ENCODE results near the gene WFDC2. TPM values are rescaled to one million over a fixed set of nuclear protein-coding genes. Genes with fewer than 3 reads are reported as not detected.

WFDC2 gene
- total and polyA plus RNA-seq, 2 of the 4 experiments (the other 2 are of a cell fraction): not detected

DNA sequence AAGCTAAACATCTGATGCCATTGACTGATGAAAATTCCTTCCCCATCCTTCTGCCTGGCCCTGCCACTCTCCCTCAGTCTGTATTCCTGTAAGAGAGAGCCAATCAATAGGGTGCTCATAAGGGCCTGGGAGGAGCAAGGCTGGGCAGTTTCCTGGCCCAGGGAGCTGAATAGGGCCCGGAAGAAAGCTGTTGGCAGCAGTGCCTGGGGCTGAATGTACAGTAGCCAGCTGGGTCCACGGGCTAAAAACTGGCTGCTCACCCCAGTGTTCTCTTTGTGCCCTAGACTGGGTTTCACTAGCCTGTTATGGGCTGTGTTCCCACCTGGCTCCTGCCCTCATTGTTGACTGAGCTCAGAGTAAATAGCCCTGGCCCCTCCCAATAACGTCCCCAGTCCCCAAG, 1.7 kb upstream of the WFDC2 start:
- no peak overlapping the region for H3K4ac ChIP-seq (ENCODE audit: low read depth, low read length)
- H2BK120ac ChIP-seq (ENCODE audit: low read depth, low read length): no peak overlapping the region
- H3K9ac ChIP-seq (ENCODE audit: low read depth, low read length): no peak overlapping the region
- no peak overlapping the region for H2AK5ac ChIP-seq (ENCODE audit: low read depth, low read length)
- ATAC-seq (ENCODE audit: low read depth) (no peak), DNase-seq (no peak)
- H3K4me1 ChIP-seq (ENCODE audit: control insufficient read depth, insufficient read depth, low read length): no peaks in the 10 kb centered on the region; the same call in 1 of the 2 replicates
- no peak overlapping the region for H2AFZ ChIP-seq (replicated peaks; ENCODE audit: low read length, poor library complexity)
- H3K23ac ChIP-seq (ENCODE audit: low read depth, low read length): no peak overlapping the region
- intact Hi-C loops (cut with micrococcal nuclease): no loop called here
- no peak overlapping the region for H2BK20ac ChIP-seq (ENCODE audit: low read depth, low read length)
- no peak overlapping the region for H3K4me2 ChIP-seq (ENCODE audit: low read depth, low read length)
- no peak overlapping the region for H3K4me3 ChIP-seq (ENCODE audit: insufficient read depth, low read depth, low read length)
- H3K56ac ChIP-seq (ENCODE audit: extremely low read depth, insufficient read depth, low read length): no peak overlapping the region
- no peak overlapping the region for H4K8ac ChIP-seq (ENCODE audit: low read depth in 2 of 2, low read length in 2 of 2)
- no peak overlapping the region for H2BK5ac ChIP-seq (ENCODE audit: low read depth, low read length, poor library complexity, severe bottlenecking)
- H3K14ac ChIP-seq (replicated peaks; ENCODE audit: low read depth, low read length): no peak overlapping the region
- H3K79me1 ChIP-seq (ENCODE audit: low read depth in 1 of 2, low read length in 2 of 2): no peaks in the 10 kb centered on the region
- no peaks in the 10 kb centered on the region for H3K36me3 ChIP-seq (ENCODE audit: control insufficient read depth, insufficient read depth, low read length)
- dilution Hi-C loops (cut with HindIII; ENCODE audit: low sequenced_read_pairs, unreplicated experiment): no loop called here
- H3K27ac ChIP-seq (ENCODE audit: insufficient read depth, low read length): no peak overlapping the region
- CTCF ChIA-PET: interaction anchor here (0.6 to 1.2 kb wide), 3 partner anchors 9 to 424 kb away, joined by 3 to 4 read pairs (median 3); no protein-coding TSS in a partner anchor
- WGBS, 2 experiments (ENCODE audit: extremely low coverage in 2 of 2, insufficient read length in 1 of 2): 40% methylated on average over 2 of the region's 3 CpGs; no CpG with 5 or more reads in 1 of the 2 experiments
- no peak overlapping the region for H4K5ac ChIP-seq (ENCODE audit: low read depth, low read length)
- TF ChIP-seq, protein P1, sequence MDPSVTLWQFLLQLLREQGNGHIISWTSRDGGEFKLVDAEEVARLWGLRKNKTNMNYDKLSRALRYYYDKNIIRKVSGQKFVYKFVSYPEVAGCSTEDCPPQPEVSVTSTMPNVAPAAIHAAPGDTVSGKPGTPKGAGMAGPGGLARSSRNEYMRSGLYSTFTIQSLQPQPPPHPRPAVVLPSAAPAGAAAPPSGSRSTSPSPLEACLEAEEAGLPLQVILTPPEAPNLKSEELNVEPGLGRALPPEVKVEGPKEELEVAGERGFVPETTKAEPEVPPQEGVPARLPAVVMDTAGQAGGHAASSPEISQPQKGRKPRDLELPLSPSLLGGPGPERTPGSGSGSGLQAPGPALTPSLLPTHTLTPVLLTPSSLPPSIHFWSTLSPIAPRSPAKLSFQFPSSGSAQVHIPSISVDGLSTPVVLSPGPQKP (IDR thresholded peaks at IDR 0.05; ENCODE audit: borderline replicate concordance, low read depth, low read length): no peak
- TF ChIP-seq MAZ (IDR thresholded peaks at IDR 0.05; ENCODE audit: borderline replicate concordance, low read depth, low read length) (no peak), CEBPB (IDR thresholded peaks at IDR 0.05; ENCODE audit: low read depth, low read length) (no peak), NFE2L2 (IDR thresholded peaks at IDR 0.05; ENCODE audit: low read depth, low read length) (no peak), MAFK (IDR thresholded peaks at IDR 0.05; ENCODE audit: low read depth, low read length) (no peak), POLR2A (IDR thresholded peaks at IDR 0.05; ENCODE audit: low read depth, low read length) (no peak), RCOR1 (IDR thresholded peaks at IDR 0.05; ENCODE audit: insufficient replicate concordance, low read length) (no peak), MXI1 (IDR thresholded peaks at IDR 0.05; ENCODE audit: borderline replicate concordance, low read depth, low read length) (no peak), SMC3 (IDR thresholded peaks at IDR 0.05; ENCODE audit: low read depth, low read length) (no peak), CHD1 (IDR thresholded peaks at IDR 0.05; ENCODE audit: low read depth, low read length) (no peak), RFX5 (IDR thresholded peaks at IDR 0.05; ENCODE audit: low read depth, low read length) (no peak), BHLHE40 (IDR thresholded peaks at IDR 0.05; ENCODE audit: low read depth, low read length) (no peak), RAD21 (IDR thresholded peaks at IDR 0.05; ENCODE audit: low read length) (no peak), FOS (IDR thresholded peaks at IDR 0.05; ENCODE audit: low read depth, low read length) (no peak)
- TF ChIP-seq, protein P2, sequence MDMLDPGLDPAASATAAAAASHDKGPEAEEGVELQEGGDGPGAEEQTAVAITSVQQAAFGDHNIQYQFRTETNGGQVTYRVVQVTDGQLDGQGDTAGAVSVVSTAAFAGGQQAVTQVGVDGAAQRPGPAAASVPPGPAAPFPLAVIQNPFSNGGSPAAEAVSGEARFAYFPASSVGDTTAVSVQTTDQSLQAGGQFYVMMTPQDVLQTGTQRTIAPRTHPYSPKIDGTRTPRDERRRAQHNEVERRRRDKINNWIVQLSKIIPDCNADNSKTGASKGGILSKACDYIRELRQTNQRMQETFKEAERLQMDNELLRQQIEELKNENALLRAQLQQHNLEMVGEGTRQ (IDR thresholded peaks at IDR 0.05; ENCODE audit: low read depth, low read length): no peak
- TF ChIP-seq, protein P3, sequence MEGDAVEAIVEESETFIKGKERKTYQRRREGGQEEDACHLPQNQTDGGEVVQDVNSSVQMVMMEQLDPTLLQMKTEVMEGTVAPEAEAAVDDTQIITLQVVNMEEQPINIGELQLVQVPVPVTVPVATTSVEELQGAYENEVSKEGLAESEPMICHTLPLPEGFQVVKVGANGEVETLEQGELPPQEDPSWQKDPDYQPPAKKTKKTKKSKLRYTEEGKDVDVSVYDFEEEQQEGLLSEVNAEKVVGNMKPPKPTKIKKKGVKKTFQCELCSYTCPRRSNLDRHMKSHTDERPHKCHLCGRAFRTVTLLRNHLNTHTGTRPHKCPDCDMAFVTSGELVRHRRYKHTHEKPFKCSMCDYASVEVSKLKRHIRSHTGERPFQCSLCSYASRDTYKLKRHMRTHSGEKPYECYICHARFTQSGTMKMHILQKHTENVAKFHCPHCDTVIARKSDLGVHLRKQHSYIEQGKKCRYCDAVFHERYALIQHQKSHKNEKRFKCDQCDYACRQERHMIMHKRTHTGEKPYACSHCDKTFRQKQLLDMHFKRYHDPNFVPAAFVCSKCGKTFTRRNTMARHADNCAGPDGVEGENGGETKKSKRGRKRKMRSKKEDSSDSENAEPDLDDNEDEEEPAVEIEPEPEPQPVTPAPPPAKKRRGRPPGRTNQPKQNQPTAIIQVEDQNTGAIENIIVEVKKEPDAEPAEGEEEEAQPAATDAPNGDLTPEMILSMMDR (conservative IDR thresholded peaks at IDR 0.05; ENCODE audit: low read depth, low read length): no peak
- no TSS peak for BruUV-seq (replicated peaks)
- in situ Hi-C loops (cut with MboI; ENCODE audit: low sequenced_read_pairs): no loop called here
- no peak overlapping the region for H4K91ac ChIP-seq (ENCODE audit: insufficient read depth, low read depth, low read length)
- POLR2A ChIA-PET (ENCODE audit: unreplicated experiment): no interaction called here
- H2AK9ac ChIP-seq (replicated peaks; ENCODE audit: low read depth, low read length, poor library complexity): no peak overlapping the region
- peaks cover 51% of the 10 kb centered on the region for H3K27me3 ChIP-seq (ENCODE audit: control insufficient read depth, insufficient read depth, low read length)
- no peak overlapping the region for H3K18ac ChIP-seq (ENCODE audit: low read depth, low read length)
- H3K9me1 ChIP-seq (ENCODE audit: insufficient read depth, low read length): no peaks in the 10 kb centered on the region
- no peaks in the 10 kb centered on the region for H3K9me3 ChIP-seq (ENCODE audit: control insufficient read depth, insufficient read depth, low read length)
- no peak overlapping the region for H2BK15ac ChIP-seq (ENCODE audit: low read depth, low read length)
- no peaks in the 10 kb centered on the region for H4K20me1 ChIP-seq (ENCODE audit: insufficient read depth, low read length)

Measured in IMR-90 (cell line).